T-helper 22 cell (primary cell): ENCODE measurements around the gene GOSR1.

Experiments used
- DNase-seq: peaks from one replicate; pipeline ENCODE4 v3.0.0-alpha.2; 2020; ENCODE audit warnings: low read depth

Gene GOSR1

GRCh38 chr17:30576326-30576861 is 99.2 kb downstream of the GOSR1 start:
- DNase-seq, result no peak
